Measurements from ENCODE around the gene SPAG9.

SPAG9 gene

GRCh38 chr17:50938821-50939541 is 181.7 kb downstream of the SPAG9 start:
- DNase-seq (ENCODE audit: low spot score) = no peak

DNA sequence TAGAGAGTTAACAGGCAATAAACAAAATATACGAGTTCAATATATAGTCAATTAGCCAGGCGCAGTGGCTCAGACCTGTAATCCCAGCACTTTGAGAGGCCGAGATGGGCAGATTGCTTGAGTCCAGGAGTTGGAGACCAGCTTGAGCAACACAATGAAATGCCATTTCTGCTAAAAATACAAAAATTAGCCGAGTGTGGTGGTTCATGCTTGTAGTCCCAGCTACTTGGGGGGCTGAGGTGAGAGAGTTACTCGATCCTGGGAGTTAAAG is 184.7 kb downstream of the SPAG9 start:
- DNase-seq (ENCODE audit: low spot score) = no peak

DNA sequence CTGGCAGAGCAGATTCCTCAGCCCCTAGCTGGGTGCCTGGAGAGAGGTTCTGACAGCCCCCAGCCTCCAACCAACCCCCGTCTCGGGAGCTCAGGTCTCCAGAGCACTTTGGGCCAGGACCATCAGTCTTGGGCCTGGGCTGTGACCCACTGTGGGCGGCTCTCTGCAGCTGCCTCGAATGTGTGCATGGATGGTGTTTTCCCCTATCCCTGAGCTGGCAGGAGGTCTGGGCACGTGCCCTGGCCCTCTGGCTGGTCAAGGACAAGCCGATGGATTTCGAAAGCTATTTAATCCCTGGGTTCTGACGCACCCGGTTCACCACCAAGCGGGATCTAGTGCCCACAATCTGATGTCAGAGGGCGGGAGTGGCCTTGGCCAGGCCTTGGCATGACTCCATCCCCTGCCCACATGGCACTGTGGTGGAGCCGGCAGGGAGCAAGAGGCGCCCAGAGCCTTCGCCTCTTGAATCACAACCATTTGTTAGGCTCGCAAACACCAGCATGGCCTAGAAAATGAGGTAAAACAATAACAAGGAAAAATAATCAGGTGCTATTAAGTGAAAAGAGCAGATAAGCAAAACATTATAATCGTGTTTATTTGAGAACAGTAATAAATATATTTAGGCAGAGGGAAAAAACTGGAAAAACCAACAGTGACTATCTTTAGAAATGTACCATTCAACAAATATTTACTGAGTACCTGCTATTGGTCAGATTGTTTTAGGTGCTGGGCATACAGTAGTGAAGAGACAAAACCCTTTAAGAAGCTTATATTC is 185.3 kb downstream of the SPAG9 start:
- peak; percentile 64 for DNase-seq (ENCODE audit: low spot score)

DNA sequence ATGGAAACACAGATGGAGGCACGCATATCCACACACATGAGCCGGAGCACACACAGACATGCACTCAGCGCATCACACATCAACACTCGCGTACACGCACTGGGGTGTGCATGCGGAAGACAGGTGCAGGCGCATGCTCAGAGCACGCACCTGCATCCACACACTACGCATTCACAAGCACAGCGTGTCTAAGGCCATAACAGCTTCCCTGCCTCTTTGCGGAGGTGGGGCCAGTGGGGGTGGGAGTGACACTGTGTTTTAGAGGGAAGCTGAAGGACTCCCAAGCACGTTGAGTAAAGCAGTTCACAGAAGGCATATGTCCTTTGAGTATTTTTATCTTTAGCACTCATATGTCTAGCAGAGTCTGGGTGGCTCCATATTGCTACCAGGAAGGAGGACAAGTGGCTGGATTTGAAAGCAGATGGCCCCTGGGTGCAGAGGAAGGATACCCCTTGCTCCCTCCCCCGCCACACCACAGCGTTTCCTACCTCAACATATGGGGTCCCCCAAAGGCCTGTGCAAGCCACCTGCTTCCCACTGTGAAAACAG is 185.9 kb downstream of the SPAG9 start:
- no peak for DNase-seq (ENCODE audit: low spot score)

DNA sequence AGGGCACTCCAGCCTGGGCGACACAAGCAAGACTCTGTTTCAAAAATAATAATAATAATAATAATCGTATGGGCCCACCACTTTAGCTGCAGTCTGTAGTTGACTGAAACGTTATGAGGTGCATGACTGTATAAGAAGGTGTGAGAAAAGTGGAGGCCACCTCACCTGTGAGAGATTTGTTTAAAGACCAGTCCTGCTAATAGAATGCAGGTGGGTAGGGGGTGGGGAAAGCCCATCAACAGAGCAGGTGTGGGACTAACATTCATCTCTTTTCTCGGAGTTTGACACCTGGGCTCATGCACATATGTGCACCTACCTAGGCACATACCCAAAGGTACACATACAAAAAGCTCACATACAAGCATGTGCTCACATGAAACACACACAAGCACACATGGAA is 186.5 kb downstream of the SPAG9 start:
- no peak for DNase-seq (ENCODE audit: low spot score)

DNA sequence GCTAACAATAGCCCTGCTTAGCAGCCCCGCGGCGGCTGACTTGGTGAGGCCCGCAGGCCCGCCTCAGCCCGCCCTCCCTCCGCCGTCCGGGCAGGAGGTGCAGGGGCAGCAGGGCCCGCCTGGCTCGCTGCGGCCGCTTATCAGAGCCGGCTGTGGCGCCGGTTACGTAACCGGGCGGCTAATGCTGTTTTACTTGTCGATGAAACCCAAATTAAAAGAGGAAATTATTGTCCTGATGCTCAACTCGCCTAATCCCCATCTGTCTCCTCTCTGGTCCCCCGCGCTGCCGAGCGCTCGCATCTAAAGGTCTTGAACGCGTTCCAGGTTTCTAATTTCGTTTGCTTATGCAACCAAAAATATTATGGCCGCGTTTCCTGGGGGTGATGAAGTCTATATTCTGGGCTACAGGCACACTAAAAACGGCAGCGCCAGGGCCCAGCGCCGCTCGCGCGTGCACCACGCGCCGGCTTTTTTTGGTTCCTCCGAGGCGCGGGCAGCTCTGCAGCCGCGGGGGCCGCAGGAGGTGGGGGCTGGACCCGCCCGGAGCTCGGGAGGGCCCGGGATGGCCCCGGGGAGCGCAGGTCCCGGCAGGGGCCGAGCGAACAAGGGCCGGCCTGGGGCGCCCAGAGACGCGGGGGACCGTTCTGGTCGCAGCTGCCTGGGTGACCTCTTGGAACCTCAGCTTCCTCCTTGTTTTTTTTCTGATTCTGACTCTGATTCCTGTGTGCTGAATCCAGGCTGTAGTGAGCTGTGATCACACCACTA is 189.3 kb downstream of the SPAG9 start:
- peak; percentile 99 for DNase-seq (ENCODE audit: low spot score)

DNA sequence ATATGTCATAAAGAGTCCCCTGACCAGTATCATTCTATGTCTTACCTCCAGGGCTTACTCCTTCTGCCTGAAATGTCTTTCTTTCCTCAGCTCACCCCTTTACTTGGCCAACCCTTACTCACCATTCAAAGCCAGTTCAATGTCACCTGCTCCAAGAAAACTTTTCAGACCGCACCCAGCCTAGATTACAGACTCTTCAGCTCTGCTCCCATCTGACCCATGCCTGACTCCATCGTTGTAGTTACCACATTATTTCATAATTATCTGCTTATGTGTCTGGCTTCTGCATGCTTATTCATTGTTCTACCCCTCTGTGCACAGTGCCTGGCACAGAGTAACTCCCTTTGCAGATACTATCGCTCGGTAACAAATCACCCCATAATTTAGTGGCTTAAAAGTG is 192.0 kb downstream of the SPAG9 start:
- DNase-seq (ENCODE audit: low spot score) = no peak

- no peak for DNase-seq (ENCODE audit: low spot score)
Measured at GRCh38 chr17:50927287-50927686, 193.4 kb downstream of the SPAG9 start.

- no peak for DNase-seq (ENCODE audit: low spot score)
Measured at GRCh38 chr17:50926523-50926922, 194.1 kb downstream of the SPAG9 start.

GRCh38 chr17:50925296-50925891 is 195.3 kb downstream of the SPAG9 start:
- DNase-seq (ENCODE audit: low spot score) = no peak

GRCh38 chr17:50924800-50925199 is 195.9 kb downstream of the SPAG9 start:
- no peak for DNase-seq (ENCODE audit: low spot score)

DNA sequence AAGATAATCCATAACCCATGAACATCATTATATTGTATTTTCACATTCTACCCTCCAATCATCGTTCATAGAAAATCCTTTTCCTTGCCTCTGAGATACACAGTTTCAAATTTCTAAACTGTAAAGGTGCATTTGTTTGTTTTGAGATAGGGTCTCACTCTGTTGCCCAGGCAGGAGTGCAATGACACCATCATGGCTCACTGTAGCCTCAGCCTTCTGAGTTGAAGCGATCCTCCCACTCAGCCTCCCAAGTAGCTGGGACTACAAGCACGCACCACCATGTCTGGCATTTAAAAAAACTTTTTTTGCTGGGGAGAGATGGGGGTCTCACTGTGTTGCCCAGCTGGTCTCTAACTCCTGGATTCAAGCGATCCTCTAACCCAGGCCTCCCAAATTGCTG is 196.4 kb downstream of the SPAG9 start:
- DNase-seq (ENCODE audit: low spot score) = no peak

GRCh38 chr17:50923611-50924010 is 197.1 kb downstream of the SPAG9 start:
- peak; percentile 65 for DNase-seq (ENCODE audit: low spot score)

- no peak for DNase-seq (ENCODE audit: low spot score)
Measured at GRCh38 chr17:50922721-50923405, 197.8 kb downstream of the SPAG9 start.

GRCh38 chr17:50922107-50922506 is 198.6 kb downstream of the SPAG9 start:
- no peak for DNase-seq (ENCODE audit: low spot score)

DNA sequence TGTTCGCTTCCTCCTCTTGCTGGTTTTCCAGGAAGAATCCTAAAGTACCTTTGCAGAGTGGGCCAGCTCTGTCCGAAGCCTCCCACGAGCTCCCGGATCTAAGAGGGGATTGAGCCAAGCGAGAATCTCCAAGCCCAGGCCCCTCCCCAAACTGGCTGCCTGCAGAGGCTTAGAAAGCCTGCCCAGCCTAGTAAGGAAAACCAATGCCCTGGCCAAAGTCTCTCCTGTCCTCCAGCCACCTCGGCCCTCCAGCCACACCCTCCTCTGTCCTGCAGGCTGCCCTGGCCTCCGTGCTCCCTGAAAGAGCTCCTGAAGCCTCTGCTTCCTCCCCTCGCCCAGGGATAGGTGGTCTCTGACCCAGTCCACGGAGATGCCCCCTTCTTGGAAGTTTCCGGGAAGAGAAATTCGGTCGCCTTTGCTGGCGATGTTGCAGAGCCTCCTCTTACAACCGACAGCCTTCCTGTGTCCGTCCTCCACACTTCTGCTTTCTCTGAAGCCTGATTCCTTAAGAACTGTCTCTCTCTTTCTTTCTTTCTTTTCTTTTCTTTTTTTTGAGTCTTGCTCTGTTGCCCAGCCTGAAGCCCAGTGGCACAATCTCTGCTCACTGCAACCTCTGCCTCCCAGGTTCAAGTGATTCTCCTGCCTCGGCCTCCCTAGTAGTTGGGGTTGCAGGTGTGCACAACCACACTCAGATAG is 199.6 kb downstream of the SPAG9 start:
- peak; percentile 60 for DNase-seq (ENCODE audit: low spot score)

- DNase-seq (ENCODE audit: low spot score) = no peak
Measured at GRCh38 chr17:50920041-50920410, 200.6 kb downstream of the SPAG9 start.

GRCh38 chr17:50919321-50920040 is 201.2 kb downstream of the SPAG9 start:
- DNase-seq (ENCODE audit: low spot score) = peak; percentile 66

DNA sequence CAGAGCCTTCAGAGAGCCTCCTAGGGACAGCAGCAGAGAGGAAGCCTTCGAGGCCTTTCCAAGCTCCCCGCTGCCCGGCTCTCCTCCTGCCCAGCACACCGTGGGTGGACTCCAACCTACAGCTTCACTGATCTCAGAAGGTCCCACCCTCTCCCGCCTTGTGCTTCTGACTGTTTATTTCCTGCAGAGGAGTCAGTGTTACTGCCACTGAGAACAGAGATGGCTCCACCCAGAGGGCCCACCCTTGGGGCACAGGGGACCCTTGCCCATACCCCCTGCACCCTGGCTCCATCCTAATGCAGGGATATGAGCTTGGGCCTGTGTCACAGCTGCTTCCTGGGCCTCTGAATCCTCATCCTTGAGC is 201.8 kb downstream of the SPAG9 start:
- DNase-seq (ENCODE audit: low spot score) = no peak

DNA sequence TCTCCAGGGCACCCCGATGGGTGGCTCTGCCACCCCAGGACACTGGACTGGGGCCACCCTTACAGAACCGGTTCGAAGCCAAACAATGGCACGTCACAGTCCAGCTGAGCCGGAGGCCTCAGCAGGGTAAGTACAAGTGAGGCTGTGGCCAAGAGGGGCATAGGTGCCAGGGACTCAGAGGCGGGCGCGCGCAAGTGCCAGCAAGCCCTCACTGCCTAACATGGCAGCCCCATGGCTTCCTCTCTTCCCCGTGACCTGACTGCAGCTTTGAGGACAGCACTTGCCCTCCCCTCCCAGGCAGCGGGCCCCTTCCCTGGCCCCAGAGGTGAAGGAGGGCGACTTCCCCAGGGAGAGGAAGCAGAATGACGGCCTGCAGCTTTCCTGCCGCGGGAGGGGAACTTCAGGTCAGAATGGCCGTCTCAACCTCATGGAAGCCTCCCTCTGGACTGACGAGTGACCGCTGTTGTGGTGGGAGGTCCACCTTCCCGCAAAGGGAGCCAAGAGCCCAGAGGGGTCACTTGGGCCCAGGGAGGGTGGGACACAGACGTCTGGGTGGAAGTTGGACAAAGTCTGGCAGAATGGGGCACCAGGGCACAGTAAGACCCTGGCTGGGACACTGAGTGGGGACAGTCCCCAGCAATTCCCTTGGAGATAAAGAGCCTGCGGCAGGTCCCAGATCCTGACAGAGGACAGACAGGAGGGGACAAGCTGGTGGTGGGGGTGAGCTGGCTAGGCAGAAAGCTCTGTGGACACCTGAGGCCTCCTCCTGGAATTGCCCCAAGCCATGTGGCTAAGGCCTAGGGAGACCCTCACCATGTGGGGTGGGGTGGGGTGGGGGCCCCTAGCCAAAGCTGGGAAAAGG is 202.4 kb downstream of the SPAG9 start:
- no peak for DNase-seq (ENCODE audit: low spot score)
